ENCODE data around the gene ZNF331.
"Not testable (repeated sequence)": the region's sequence is repeated elsewhere in the genome, so short reads cannot be mapped to it uniquely, and the experiment has no call there.

The ZNF331 gene

GRCh38 chr19:53537521-53538377, at the start of gene ZNF331:
Gene ZNF331 (plus strand): TSS chr19:53538145. CDS start chr19:53569377, 31,232 bp downstream.
- peak; percentile 87 for DNase-seq (ENCODE audit: low spot score)

GRCh38 chr19:53492153-53492552, 45.8 kb upstream of the ZNF331 start:
- DNase-seq (ENCODE audit: low spot score): no peak

- not testable (repeated sequence) for DNase-seq (ENCODE audit: low spot score)
Measured at GRCh38 chr19:53497311-53498023, 40.5 kb upstream of the ZNF331 start.

DNA sequence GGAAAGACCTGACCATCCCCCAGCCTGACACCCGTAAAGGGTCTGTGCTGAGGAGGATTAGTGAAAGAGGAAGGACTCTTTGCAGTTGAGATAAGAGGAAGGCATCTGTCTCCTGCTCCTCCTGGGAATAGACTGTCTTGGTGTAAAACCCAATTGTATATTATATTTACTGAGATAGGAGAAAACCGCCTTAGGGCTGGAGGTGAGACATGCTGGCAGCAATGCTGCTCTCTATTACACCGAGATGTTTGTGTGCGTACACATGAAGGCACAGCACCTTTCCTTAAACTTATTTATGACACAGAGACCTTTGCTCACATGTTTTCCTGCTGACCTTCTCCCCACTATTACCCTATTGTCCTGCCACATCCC, 39.9 kb upstream of the ZNF331 start:
- not testable (repeated sequence) for DNase-seq (ENCODE audit: low spot score)

GRCh38 chr19:53503151-53503550, 34.8 kb upstream of the ZNF331 start:
- not testable (repeated sequence) for DNase-seq (ENCODE audit: low spot score)

- DNase-seq (ENCODE audit: low spot score): not testable (repeated sequence)
Measured at GRCh38 chr19:53503671-53504364, 34.1 kb upstream of the ZNF331 start.

DNA sequence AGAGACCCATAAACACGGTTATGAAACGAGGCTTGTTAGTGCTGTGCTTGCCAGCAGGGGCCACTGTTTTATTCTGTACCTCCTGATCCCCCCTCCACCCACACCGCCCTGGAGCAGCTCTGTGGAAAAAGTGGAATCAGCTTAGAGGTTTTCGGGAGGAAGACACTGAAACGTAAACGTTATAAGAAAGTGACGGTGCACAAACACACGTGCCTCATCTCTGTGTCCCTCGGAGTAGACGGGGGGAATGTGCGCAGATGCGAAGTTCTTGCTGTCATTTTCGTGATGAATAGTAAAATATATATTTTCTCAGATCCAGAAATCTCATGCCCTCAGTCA, 33.6 kb upstream of the ZNF331 start:
- DNase-seq (ENCODE audit: low spot score): not testable (repeated sequence)

- no peak for DNase-seq (ENCODE audit: low spot score)
Measured at GRCh38 chr19:53504885-53505284, 33.1 kb upstream of the ZNF331 start.

DNA sequence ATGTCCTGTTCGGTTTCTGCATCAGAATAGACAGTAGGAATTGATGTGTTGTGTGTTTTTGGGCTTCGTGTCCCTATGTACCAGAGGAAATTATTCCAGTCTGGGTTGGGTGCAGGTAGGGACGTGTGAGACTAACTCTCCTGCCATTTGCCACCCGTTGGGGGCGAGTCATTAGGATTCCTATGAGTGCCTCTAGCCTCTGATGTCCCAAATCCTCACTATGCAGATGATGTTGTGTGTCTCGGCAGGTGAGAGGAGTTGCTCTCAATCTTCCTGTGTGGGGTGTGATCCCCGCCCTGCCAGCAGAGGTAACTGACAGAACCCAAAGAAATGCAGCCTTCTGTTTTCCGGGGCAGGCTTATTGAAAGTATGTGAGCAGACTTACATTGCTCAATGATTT, 31.2 kb upstream of the ZNF331 start:
- no peak for DNase-seq (ENCODE audit: low spot score)

DNA sequence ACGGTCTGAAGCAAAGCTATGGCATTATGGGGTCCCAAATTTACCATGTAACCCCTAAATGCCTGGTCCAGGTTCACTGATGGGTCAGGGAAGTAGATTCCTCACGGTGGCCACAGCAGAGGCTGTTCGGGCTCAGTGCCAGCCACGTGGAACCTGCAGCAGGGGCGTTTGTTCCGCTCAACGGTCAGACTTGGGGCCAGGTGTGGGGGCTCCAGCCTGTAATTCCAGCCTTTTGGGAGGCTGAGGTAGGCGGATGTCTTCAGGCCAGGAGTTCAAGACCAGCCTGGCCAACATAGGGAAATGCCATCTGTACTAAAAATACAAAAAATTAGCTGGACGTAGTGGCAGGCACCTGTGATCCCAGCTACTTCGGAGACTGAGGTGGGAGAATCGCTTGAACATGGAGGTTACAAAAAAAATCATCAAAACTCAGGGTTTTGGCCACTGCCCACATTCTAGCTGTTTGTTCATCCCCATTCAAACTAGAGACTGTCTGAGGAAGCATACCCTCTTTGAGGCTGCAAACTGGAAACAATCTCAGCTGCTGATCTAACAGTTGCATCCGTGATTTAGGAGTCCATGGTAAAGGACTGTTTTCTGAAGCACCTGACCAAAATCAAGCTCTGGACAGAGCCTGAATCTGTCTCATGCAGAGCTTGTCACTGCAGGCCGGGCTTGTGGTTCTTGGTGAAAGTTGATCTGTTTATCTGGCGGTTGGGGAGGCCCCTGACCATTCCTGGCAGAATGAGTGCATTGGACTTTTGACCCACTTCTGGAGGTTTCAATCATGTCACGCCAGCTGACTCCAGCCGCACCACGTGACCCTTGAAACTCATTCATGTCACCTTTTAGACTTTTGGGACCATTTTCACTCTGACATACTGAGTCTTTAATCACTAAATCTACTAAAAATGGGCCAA, 30.2 kb upstream of the ZNF331 start:
- no peak for DNase-seq (ENCODE audit: low spot score)

DNA sequence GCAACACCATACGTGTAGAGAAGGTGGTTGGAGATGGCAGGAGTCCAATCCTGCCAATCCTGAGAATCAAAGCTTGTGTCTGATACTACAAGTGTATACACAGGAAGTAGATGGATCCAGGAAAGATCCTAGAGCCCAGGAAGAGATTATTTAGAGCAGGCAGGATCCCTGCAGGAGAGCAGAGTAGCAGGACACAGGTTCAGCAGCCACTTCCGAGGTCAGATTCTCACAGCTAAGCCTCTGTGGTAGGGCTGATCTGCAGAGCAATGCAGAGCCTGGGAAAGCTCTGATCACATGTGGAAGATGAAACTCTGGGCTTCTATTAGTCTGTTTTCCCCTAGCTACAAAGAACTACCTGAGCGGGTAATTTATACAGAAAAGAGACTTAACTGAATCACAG, 28.5 kb upstream of the ZNF331 start:
- DNase-seq (ENCODE audit: low spot score): no peak

- DNase-seq (ENCODE audit: low spot score): no peak
Measured at GRCh38 chr19:53509845-53510244, 28.1 kb upstream of the ZNF331 start.

DNA sequence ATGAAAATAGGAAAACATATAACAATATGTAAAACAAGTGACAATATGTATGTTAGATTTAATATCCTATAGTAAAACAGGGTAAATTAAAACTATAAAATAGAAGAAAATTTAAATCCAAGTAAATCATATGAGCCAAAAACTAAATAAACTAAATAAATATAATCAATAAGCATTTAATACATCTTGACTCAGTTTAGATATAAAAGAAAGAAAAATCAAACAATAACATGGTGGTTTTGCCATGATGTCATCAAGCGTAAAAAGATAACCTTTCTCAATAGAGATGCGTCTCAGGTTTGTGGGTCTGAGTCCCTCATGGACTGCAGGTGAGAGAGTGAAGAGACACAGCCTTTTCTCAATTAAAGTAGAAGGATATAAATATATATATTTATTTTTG, 26.6 kb upstream of the ZNF331 start:
- no peak for DNase-seq (ENCODE audit: low spot score)

DNA sequence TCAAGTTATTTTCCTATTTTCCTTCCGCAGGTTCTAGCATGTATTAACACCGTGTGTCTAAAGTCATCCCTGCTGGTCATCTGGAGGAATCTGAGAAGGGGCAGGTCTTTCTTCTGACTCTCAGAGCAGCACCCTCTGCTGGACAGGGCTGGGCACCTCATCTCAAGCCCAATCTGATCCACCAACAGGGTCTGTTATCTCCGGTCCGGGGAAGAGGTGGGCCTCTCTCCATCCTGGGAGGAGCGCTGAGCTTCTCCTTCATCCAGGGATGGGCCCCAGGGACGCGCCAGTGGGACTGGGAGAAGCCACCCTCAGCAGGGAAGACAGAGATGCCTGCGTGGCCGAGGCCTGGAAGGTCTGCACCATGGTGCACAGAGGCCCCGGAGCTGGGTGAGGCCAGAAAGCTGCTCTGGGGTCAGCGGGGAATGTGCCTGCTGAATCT, 26.0 kb upstream of the ZNF331 start:
- peak; percentile 37 for DNase-seq (ENCODE audit: low spot score)

DNA sequence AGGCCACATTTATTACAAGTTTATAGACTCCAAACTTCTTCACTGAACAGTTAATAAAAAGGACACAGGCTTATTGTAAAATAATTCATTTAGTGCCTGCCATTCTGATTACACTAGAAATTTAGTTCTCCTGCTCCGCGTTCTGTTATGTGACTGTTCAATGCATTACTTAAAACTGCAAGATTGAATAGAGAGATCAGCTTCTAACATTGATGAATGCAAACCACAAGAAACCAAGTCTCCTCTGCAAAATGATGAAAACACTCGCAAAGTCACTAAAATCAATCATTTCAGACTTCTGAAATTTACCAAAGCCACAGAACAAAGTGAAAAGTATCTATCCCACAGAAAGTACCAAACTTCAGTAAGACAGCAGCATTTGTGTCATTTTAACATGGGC, 22.9 kb upstream of the ZNF331 start:
- DNase-seq (ENCODE audit: low spot score): not testable (repeated sequence)

- no peak for DNase-seq (ENCODE audit: low spot score)
Measured at GRCh38 chr19:53517114-53517741, 20.7 kb upstream of the ZNF331 start.

DNA sequence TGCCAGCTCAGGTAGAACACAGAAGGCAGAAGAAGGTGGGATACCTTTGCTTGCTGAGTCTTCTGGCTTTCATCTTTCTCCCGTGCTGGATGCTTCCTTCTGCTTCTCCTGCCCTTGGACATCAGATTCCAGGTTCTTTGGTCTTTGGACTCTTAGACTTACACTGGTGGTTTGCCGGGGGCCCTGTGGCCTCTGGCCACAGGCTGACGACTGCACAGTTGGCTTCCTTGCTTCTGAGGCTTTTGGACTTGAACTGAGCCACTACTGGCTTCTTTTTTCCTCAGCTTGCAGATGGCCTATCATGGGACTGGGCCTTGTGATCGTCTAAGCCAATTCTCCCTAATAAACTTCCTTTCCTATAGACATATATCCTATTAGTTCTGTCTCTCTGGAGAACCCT, 19.8 kb upstream of the ZNF331 start:
- no peak for DNase-seq (ENCODE audit: low spot score)

- DNase-seq (ENCODE audit: low spot score): no peak
Measured at GRCh38 chr19:53518716-53519115, 19.2 kb upstream of the ZNF331 start.

DNA sequence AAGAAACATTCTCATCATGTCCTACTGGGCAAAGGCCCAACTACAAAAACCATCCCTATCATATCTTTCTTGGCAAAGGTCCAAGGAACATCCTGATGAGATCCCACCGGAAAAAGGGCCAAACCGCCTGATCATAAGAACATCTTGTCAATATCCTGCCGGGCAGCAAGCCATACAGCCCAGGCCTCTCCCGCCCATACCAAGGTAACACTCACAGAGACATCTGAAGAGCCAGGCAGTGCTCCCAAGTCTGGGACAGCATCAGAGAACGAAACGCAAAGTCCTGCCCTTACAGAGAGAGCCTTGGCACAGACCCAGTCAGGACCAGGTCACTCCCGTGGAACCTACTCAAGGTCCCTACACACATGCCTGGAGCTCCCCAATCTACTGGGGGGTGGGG, 18.5 kb upstream of the ZNF331 start:
- DNase-seq (ENCODE audit: low spot score): no peak

- DNase-seq (ENCODE audit: low spot score): no peak
Measured at GRCh38 chr19:53520163-53520546, 17.8 kb upstream of the ZNF331 start.
